GM18508 (cell line): ENCODE measurements around the gene SNRNP200.
"Not testable (repeated sequence)": the region's sequence is repeated elsewhere in the genome, so short reads cannot be mapped to it uniquely, and the experiment has no call there.

Experiments
- ATAC-seq: cut with Tn5 transposase; IDR thresholded peaks from one replicate; pipeline ENCODE4 v1.9.1; 2021; ENCODE audit warnings: moderate number of reproducible peaks; ENCODE audit not compliant: insufficient read depth, unreplicated experiment

The SNRNP200 gene

DNA sequence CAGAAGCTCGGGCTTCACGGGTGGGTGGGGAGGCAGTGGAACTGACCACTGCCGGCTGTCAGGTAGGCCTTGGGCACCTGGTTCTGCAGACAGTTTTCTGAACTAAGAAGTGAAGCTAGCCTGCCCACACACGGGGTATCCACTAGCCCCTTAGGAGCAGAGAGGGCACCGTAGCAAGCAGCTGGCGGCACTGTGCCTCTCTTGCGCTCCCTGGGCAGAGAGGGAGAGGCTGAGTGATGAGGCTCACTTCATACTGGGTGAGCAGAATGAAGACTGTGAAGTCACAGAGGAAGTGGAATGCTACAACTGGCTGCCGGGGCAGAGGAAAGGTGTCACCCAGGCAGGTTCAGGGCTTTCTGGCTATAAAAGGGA lies 20.5 kb upstream of the SNRNP200 start:
- no peak for ATAC-seq

DNA sequence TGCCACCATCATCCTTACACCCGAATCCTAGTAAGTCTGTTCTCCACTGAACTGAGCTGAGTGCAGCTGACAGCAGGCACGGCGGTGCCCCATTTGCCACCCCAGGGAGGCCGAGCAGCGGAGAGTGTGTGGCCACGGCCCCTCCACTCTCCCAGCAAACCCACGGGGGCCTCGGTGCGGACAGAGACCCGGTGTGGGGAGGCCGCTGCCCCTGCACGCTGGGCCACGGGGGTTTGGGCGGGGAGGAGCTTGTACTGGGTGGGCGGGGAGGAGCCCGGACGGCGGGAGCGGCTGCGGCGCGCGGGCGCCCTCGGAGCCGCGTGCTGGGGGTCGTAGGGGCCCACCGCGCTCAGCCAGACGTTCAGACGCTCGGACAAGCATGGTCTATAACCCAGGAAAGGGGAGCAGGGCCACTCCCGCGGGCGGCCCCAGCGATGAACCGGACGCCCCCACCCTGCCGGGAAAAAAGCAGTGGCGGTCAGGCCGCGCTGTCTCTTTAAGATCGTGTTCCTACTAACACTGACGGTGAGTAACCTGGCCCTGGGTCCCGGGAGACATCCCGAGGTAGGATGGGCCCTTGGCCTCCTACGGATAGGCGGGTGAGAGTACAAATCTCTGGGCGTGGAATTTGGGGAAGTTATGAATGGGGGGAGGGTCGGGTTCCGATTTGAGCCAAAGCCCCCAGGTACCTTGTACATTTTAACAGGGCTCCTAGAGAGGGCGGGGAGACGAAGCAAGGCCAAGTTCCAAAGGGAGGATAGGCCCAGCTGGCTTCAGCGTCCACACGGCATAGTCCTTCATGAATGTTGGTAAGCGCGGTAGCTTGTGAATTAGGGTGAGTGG lies 19.9 kb upstream of the SNRNP200 start, which contains the start of gene ITPRIPL1:
ITPRIPL1 (plus strand) TSS at position 277 of the 843 bp plus-strand sequence; CDS start at position 800, 523 bp downstream.
- ATAC-seq, result no peak

DNA sequence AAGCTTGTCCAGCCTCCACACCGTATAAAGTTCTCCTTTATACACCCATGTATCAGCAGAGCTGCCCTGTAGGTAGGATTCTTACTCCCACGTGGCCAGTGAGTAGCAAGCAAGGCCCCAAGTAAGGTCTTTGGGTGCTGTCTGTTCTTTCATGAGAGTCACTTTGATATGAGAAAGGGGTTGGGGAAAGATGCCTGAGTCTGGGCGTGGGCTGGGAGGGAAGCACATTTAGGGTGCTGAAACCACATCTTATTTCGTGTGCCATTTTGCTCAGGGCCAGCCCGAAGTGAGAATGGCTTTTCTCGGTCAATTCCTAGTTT lies 19.3 kb upstream of the SNRNP200 start:
- no peak for ATAC-seq

- ATAC-seq, result no peak
Observed at GRCh38 chr2:96323849-96324248, 18.5 kb upstream of the SNRNP200 start.

- ATAC-seq, result no peak
Observed at GRCh38 chr2:96320728-96321622, 15.6 kb upstream of the SNRNP200 start.

DNA sequence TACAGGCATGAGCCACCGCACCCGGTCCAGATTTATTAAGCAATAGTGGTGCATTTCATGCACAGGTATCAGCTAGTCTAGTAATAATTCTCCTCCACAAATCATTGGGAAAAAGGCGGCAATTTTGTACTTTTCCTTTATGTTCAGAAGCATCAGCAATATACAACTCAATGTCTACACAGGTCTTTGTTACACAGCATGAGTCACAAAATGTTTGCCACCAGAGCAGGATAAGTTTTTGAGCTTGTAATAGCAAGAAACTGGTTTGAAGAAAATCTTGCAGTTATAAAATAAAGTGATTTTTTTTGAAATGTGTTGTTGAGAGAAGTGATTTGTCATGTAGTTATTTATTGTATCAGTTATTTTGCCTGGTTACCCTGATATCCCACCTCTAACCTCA lies 15.0 kb upstream of the SNRNP200 start:
- no peak for ATAC-seq

DNA sequence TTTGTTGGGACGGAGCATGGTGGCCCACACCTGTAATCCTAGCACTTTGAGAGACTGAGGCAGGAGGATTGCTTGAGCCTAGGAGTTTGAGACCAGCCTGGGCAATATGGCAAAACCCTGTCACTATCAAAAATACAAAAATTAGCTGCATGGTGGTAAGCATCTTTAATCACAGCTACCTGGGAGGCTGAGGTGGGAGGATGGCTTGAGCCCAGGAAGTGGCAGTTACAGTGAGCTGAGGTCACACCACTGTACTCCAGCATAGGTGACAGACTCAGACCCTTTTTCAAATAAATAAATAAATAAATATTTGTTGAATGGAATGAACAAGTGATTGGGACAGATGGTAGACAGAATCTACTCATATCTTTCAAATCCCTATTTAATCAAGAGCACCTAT lies 14.1 kb upstream of the SNRNP200 start:
- ATAC-seq, result no peak

GRCh38 chr2:96318723-96319122 lies 13.4 kb upstream of the SNRNP200 start:
- no peak for ATAC-seq

- ATAC-seq, result no peak
Observed at GRCh38 chr2:96317584-96317997, 12.2 kb upstream of the SNRNP200 start.

DNA sequence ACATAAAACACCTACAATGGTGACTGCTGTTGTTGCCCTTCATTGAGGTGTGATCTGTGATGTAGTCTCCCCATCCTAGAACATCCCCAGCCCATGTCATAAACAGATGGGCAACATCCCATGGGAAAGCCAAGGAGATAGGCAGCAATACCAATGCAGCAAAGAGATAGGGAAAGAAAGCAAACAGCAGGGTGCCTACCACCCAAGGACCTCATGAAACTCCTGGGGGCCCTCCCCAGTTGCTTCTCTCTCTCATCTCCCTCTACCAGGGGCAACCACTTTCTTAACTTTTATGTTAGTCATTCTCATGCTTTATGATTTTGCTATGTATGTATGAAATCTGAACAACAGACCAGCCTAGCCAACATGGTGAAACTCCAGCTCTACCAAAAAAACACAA lies 11.7 kb upstream of the SNRNP200 start:
- ATAC-seq, result no peak

DNA sequence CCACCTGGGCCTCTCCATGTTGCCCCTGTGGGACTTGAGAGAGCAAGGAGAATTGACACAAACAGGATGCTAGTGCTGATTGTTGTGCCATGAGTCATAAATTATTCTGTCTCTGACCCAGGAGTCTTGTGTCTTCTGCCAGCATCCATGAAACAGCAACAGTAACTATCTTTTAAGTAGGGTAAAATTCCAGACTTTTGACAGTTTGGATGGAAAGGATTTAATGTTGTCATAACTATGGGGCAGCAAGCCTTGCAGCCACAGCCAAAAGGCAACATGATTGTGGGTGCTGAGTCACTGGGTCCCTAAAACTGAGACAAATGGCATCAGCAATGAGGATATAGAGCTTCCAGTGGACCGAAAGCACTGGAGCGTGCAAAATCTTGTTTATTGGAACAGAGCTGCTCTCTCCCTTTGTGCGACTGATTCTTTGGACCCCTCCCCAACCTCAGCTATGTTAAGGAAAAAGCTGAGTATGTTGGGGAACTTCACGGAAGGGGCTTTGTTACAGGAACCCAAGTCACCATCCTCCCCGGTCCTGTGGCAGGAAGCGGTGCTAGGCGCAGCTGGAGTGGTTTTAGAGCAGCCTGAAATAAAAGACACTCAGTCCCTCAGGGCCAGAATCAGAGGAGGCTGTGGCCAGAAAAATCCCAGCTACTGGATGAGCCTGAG lies 10.2 kb upstream of the SNRNP200 start:
- no peak for ATAC-seq

GRCh38 chr2:96315005-96315399 lies 9.7 kb upstream of the SNRNP200 start:
- ATAC-seq, result no peak

DNA sequence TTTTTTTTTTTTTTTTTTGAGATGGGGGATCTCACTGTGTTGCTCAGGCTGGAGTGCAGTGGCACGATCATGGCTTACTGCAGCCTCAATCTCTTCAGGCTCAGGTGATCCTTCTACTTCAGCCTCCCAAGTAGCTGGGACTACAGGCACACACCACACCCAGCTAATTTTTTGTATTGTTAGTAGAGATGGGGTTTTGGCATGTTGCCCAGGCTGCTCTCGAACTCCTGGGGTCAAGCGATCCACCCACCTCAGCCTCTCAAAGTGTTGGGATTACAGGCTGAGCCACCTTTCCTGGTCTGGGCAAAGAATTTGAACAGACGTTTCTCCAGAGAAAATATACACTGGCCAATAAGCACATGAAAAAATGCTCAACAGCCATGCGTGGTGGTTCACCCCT lies 2.9 kb upstream of the SNRNP200 start:
- no peak for ATAC-seq

DNA sequence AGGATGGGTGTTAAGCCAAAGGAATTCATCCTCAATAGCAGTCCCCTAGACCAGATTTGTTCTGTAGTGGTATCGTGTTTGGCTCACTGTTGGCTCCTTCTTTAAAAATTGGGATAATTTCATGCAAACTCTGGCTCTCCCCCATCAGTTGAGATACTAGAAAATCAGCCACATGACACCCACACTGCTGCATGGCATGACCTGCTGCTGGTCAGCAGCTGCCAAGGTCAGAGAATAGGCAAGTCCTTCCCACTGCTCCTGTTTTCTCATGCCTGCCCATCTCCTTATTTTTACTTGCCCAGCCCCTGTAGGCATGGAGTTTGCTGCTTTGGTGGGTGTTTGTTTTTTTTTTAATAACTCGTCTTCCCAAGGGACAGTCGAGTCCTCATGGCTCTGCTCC lies 1.0 kb upstream of the SNRNP200 start:
- ATAC-seq, result no peak

DNA sequence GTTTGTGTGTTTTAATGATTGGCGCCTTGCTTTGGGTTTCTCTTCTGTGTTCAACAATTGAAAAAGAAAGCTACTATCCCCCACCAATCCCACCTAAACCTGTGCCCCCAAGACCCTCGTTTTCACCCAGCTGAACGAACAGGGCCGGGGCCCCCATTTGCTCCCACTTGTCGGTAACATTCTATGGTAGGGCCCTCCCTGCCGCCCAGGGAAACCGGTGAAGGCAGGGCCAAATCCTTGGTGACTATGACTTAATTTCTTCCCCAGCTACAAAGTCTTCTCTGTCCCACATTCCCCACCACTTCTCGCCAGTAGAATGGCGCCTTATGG lies 598 bp upstream of the SNRNP200 start:
- ATAC-seq, result no peak

GRCh38 chr2:96304606-96305005 lies 740 bp downstream of the SNRNP200 start:
- ATAC-seq, result no peak

- no peak for ATAC-seq
Observed at GRCh38 chr2:96301865-96302264, 3.5 kb downstream of the SNRNP200 start.

- no peak for ATAC-seq
Observed at GRCh38 chr2:96296925-96297324, 8.4 kb downstream of the SNRNP200 start.

DNA sequence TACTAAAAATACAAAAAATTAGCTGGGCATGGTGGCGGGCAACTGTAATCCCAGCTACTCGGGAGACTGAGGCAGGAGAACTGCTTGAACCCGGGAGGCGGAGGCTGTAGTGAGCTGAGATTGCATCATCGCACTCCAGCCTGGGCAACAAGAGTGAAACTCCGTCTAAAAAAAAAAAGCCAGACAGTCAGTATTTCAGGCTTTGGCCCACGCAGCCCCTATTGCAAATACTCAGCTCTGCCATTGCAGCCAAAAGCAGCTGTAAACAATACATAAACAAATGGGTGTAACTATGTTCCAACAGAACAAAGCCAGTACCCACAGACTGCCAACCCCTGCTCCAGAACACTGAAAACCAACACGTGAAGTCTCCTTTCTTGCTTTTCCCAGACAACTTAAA lies 11.1 kb downstream of the SNRNP200 start:
- not testable (repeated sequence) for ATAC-seq

DNA sequence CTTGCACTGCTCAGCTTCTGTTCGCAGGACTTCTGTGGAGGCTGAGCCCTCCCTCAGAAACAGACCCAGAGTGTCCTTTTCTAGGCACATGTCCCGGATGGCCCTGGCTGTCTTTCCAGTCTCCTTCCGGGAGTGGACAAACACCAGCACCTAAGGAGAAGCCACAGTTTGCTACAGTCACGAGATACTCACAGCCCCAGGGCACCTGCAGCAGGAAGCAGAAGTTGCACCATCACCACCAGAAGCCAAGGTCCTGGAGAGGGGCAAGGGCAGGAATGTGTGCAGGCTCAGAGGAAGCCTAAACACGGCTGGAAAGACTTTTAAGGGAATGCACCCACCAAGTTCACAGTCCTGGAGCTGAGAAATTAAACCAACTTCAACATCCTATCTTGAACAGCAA lies 13.6 kb downstream of the SNRNP200 start:
- no peak for ATAC-seq

DNA sequence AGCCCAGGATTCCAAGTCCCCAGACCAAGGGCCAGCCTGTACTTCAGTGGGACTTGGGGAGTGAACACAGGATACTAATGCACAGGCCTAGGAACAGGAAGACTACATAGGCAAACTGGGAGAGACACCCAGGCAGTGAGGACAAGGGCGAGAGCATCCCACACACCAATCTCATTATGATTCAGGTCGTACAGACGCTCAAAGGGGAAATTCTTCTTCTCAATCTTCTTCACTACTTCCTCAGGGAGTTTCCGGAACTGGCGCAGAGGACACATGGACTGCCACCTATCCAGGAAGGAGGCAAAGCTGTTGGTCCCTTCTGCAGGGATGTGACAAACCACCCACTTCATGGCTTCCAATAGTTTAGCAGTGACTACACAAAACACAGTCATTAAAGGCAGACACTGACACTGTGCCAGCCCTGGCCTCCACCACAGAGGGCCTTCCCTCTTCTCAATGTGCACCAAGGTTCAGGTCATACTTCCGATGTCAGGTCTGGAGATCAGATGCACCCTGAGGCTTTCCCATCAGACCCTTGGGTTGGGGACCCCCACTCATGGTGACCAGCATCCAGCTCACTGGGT lies 18.0 kb downstream of the SNRNP200 start:
- no peak for ATAC-seq
